Common myeloid progenitor, CD34-positive (primary cell): ENCODE data around the gene CSNK1E.
A peak's percentile ranks its signal among the peaks of the same experiment; 100 is the strongest.

Source experiments
- CTCF ChIA-PET: fragments of 350-600 bp; sonication (Branson Sonifier 250); formaldehyde crosslinking; loops from one replicate; lab custom pipeline; 2021; ENCODE audit warnings: antibody characterized with exemption; lab: Charles Lee
- POLR2A ChIA-PET: fragments of 350-600 bp; sonication (Branson Sonifier 250); formaldehyde crosslinking; loops from one replicate; lab custom pipeline; 2021; ENCODE audit warnings: antibody characterized with exemption; lab: Charles Lee
- DNase-seq, 3 donors: peaks; one replicate each; pipeline versions ENCODE4 v3.0.0 to v3.0.0-alpha.2; 2013
- H3K27ac ChIP-seq, 2 experiments: 1 replicate in 1 of 2; 2 replicates in 1 of 2; pipeline ENCODE4 v1.7.0; 2013; ENCODE audit warnings: inconsistent platforms in 2 of 2, low read length in 2 of 2, mild to moderate bottlenecking in 2 of 2, low read depth in 1 of 2, moderate library complexity in 1 of 2; ENCODE audit not compliant: severe bottlenecking in 2 of 2, insufficient read depth in 1 of 2, poor library complexity in 1 of 2
- H3K27me3 ChIP-seq, 5 experiments: replicated peaks in 2 of 5; 1 replicate in 3 of 5; 2 replicates in 2 of 5; pipeline versions ENCODE4 v1.6.1 to v1.7.0; 2013; ENCODE audit warnings: low read length in 4 of 5, mild to moderate bottlenecking in 2 of 5, moderate library complexity in 2 of 5, inconsistent platforms in 1 of 5; ENCODE audit not compliant: insufficient read depth in 5 of 5, control insufficient read depth in 4 of 5
- H3K36me3 ChIP-seq, 4 experiments: 1 replicate in 2 of 4; 2 replicates in 2 of 4; pipeline versions ENCODE4 v1.6.1 to v1.7.0; 2013; ENCODE audit warnings: low read length in 3 of 4, control low read depth in 1 of 4, mild to moderate bottlenecking in 1 of 4; ENCODE audit not compliant: control insufficient read depth in 4 of 4, insufficient read depth in 4 of 4
- H3K4me1 ChIP-seq, 4 experiments: 1 replicate in 3 of 4; 2 replicates in 1 of 4; pipeline versions ENCODE4 v1.6.1 to v1.7.1; 2013; ENCODE audit warnings: low read length in 3 of 4, mild to moderate bottlenecking in 3 of 4, control low read depth in 1 of 4, inconsistent platforms in 1 of 4, moderate library complexity in 1 of 4; ENCODE audit not compliant: control insufficient read depth in 4 of 4, insufficient read depth in 4 of 4; ENCODE audit errors: control extremely low read depth in 1 of 4
- H3K4me3 ChIP-seq, 7 experiments: 1 replicate in 4 of 7; 2 replicates in 3 of 7; pipeline versions ENCODE4 v1.5.1 to v1.7.0; 2013; ENCODE audit warnings: mild to moderate bottlenecking in 7 of 7, low read length in 6 of 7, moderate library complexity in 6 of 7, inconsistent platforms in 2 of 7, low read depth in 2 of 7, control low read depth in 1 of 7; ENCODE audit not compliant: insufficient read depth in 4 of 7, control insufficient read depth in 1 of 7; ENCODE audit errors: extremely low read depth in 1 of 7
- H3K9me3 ChIP-seq, 5 experiments: 1 replicate in 4 of 5; 2 replicates in 1 of 5; pipeline versions ENCODE4 v1.6.1 to v1.7.1; 2013; ENCODE audit warnings: low read length in 4 of 5, mild to moderate bottlenecking in 2 of 5, inconsistent platforms in 1 of 5, low read depth in 1 of 5, moderate library complexity in 1 of 5; ENCODE audit not compliant: control insufficient read depth in 4 of 5, insufficient read depth in 2 of 5; ENCODE audit errors: control extremely low read depth in 1 of 5
- WGBS: methylation state at CpG from one replicate; pipeline ENCODE4 v1.1.5; 2013; ENCODE audit not compliant: insufficient coverage; 5-methylcytosine and 5-hydroxymethylcytosine counted together

The CSNK1E gene

GRCh38 chr22:38270091-38270992 lies 46.9 kb downstream of the CSNK1E start:
- POLR2A ChIA-PET: no interaction called here
- CTCF ChIA-PET: interaction anchor here (1.1 to 1.4 kb wide), 2 partner anchors 8 to 13 kb away, joined by 3 to 4 read pairs; no protein-coding TSS in a partner anchor
- WGBS: 99% methylated on average over 12 of the region's 13 CpGs
- no peak for DNase-seq
- H3K9me3 ChIP-seq: no peaks in the 10 kb centered on the region
- peak overlapping the region in 1 of 2 experiments; percentile 2 for H3K27ac ChIP-seq
- no peak overlapping the region for H3K4me3 ChIP-seq
- peaks cover 4 to 42% (median 35%) of the 10 kb centered on the region in 4 experiments for H3K4me1 ChIP-seq
- no peaks in the 10 kb centered on the region for H3K36me3 ChIP-seq
- H3K27me3 ChIP-seq: no peaks in the 10 kb centered on the region

- Histone ChIP-seq H3K27me3 (no peaks in the 10 kb centered on the region), H3K36me3 (peaks cover 0 to 2% (median under 1%) of the 10 kb centered on the region in 4 experiments), H3K27ac (peak overlapping the region in 1 of 2 experiments; percentile 2), H3K9me3 (no peaks in the 10 kb centered on the region), H3K4me3 (no peak overlapping the region), H3K4me1 (peaks cover 4 to 42% (median 35%) of the 10 kb centered on the region in 4 experiments)
- 99% methylated on average over 7 of the region's 7 CpGs for WGBS
- POLR2A ChIA-PET: no interaction called here
- CTCF ChIA-PET: interaction anchor here (1.3 kb wide), 1 partner anchor 9 kb away, joined by 4 read pairs; no protein-coding TSS in a partner anchor
- no peak for DNase-seq
Measured at GRCh38 chr22:38269466-38269865, 47.8 kb downstream of the CSNK1E start.

DNA sequence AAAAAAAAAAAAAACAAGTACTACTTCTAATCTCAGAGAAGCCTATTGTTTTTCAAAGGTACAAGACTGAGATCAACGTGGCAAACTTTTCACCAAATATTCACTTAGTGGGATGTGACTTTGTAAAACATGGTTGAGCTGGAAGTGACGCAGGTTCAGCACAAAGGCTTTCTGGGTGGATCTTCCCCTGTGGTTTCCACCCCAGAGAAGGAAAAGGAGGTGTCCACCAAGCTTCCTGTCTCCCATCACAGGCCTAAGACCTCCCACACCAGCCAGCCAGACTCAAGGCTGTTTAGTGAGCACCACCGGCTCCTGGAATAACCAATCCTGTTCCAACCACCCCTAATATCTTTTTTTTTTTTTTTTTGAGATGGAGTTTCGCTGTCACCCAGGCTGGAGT lies 50.1 kb downstream of the CSNK1E start:
- POLR2A ChIA-PET: interaction anchor here (0.9 kb wide), 1 partner anchor 60 kb away, joined by 6 read pairs; no protein-coding TSS in a partner anchor
- H3K27ac ChIP-seq: no peak overlapping the region
- CTCF ChIA-PET: interaction anchor here (0.6 to 2.7 kb wide), 6 partner anchors 13 to 1044 kb away, joined by 3 to 7 read pairs (median 3); no protein-coding TSS in a partner anchor

DNA sequence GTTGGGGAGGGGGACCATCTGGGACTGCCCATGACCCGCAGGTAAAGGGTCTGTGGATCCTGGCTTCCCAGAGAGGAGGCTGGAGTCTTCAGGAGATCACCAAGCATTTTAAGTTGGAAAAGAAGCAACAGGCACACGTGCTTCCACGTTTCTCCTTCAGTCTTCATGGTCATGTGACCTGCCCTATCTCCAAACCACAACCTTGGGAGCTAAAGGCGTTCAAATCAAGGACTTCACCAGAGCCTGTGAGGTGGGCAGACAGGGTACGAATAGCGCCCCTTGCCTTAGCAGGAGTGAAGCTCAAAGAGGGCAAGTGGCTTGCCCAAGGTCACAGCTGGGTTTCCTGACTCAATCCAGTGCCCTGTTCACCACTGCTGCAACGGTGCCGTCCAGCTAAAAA lies 51.1 kb downstream of the CSNK1E start:
- Histone ChIP-seq H3K36me3 (peaks cover 0 to 2% (median 1%) of the 10 kb centered on the region in 4 experiments), H3K27me3 (no peaks in the 10 kb centered on the region), H3K27ac (no peak overlapping the region), H3K4me1 (peaks cover 0 to 22% (median 19%) of the 10 kb centered on the region in 4 experiments), H3K4me3 (no peak overlapping the region), H3K9me3 (no peaks in the 10 kb centered on the region)
- ChIA-PET CTCF (interaction anchor here (1.3 to 2.7 kb wide), 3 partner anchors 9 to 36 kb away, joined by 3 to 7 read pairs (median 5); no protein-coding TSS in a partner anchor), POLR2A (no interaction called here)
- WGBS: 32% methylated on average over 8 of the region's 8 CpGs
- peak in 2 of 3 donors; percentile 39 to 50 for DNase-seq

More for the DNA sequence above, 50.1 kb downstream of the CSNK1E start:
- Histone ChIP-seq H3K36me3 (peaks cover 0 to 2% (median 1%) of the 10 kb centered on the region in 4 experiments), H3K4me1 (peaks cover 0 to 31% (median 25%) of the 10 kb centered on the region in 4 experiments), H3K9me3 (no peaks in the 10 kb centered on the region), H3K4me3 (peak overlapping the region in 2 of 7 experiments; percentile 4 to 13), H3K27me3 (no peaks in the 10 kb centered on the region)
- WGBS: 0% methylated on average over 1 of the region's 4 CpGs
- peak; percentile 83 to 94 (median 91) for DNase-seq

- WGBS: 100% methylated on average over 4 of the region's 6 CpGs
- no peaks in the 10 kb centered on the region for H3K27me3 ChIP-seq
- no peak overlapping the region for H3K27ac ChIP-seq
- H3K9me3 ChIP-seq: no peaks in the 10 kb centered on the region
- no peak overlapping the region for H3K4me3 ChIP-seq
- ChIA-PET CTCF (interaction anchor here (1.5 kb wide), 1 partner anchor 10 kb away, joined by 4 read pairs; no protein-coding TSS in a partner anchor), POLR2A (no interaction called here)
- peaks cover 0 to 2% (median 1%) of the 10 kb centered on the region in 4 experiments for H3K36me3 ChIP-seq
- peaks cover 2 to 28% (median 20%) of the 10 kb centered on the region in 4 experiments for H3K4me1 ChIP-seq
- DNase-seq: no peak
Measured at GRCh38 chr22:38264322-38264843, 52.9 kb downstream of the CSNK1E start.

GRCh38 chr22:38262051-38262795 lies 55.0 kb downstream of the CSNK1E start:
- ChIA-PET POLR2A (no interaction called here), CTCF (interaction anchor here (0.9 to 1.1 kb wide), 3 partner anchors 8 to 92 kb away, joined by 3 read pairs; no protein-coding TSS in a partner anchor)
- peaks cover 3 to 25% (median 17%) of the 10 kb centered on the region in 4 experiments for H3K4me1 ChIP-seq

More at GRCh38 chr22:38262051-38262795, 55.0 kb downstream of the CSNK1E start:
- Histone ChIP-seq H3K36me3 (peaks cover 0 to 2% (median 1%) of the 10 kb centered on the region in 4 experiments), H3K4me3 (no peak overlapping the region), H3K27me3 (no peaks in the 10 kb centered on the region), H3K27ac (no peak overlapping the region), H3K9me3 (no peaks in the 10 kb centered on the region)
- WGBS: 89% methylated on average over 17 of the region's 20 CpGs
- DNase-seq: peak in 2 of 3 donors; percentile 19 to 31
